ENCODE measurements around the gene LY9. TPM values are rescaled to one million over a fixed set of nuclear protein-coding genes. Genes with fewer than 3 reads are reported as not detected.

LY9 gene
- total RNA-seq, 1 donor from 2014 or later, result 3.2 TPM

DNA sequence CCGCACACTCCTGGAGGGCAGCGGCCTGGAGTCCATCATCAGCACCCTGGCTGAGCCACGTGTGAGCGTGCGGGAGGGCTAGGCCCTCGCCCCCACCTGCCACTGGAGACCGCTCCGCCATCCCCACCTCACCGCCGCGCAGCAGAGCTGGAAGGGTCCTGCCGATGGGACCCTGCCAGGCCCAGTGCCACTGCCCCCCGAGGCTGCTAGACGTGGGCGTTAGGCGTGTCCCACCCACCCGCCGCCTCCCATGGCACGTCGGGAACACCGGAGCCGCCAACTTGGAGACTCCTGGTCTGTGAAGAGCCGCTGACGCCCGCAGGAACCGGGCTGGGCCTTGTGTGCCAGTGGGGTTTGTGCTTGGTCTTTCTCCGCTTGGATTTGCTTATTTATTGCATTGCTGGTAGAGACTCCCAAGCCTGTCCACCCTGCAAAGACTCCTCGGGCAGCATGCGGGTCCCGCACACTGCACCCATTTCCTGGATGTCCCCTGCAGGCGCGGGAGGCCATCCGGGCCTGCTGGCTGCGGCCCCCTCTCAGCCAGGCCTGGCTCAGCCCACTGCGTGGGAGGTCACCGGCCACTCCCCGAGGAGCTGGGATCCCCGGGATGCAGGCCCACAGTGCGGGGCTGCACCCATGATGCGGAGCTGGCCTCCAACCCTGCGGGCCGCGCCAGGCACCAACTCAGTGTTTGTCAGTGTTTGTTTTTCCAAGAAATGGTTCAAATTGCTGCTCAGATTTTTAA is 6.0 kb downstream of the LY9 start:
- DNase-seq (ENCODE audit: low spot score), result no peak

- DNase-seq (ENCODE audit: low spot score), result no peak
Measured at GRCh38 chr1:160806109-160806665, 10.2 kb downstream of the LY9 start.

DNA sequence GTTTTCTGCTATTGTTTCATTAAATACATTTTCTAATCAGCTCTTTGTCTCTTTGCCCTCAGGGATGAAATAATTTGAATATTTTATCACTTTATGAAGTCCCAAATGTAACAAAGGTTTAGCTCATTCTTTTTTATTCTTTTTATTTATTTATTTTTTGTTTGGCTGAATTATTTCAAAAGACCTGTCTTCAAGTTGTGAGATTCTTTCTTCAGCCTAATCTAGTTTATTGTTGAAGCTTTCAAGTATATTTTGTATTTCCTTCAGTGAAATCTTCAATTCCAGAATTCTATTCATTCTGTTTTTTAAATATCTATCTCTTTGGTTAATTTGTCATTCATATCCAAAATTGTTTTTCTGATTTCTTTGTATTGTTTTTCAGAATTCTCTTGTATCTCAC is 10.8 kb downstream of the LY9 start:
- DNase-seq (ENCODE audit: low spot score), result no peak

DNA sequence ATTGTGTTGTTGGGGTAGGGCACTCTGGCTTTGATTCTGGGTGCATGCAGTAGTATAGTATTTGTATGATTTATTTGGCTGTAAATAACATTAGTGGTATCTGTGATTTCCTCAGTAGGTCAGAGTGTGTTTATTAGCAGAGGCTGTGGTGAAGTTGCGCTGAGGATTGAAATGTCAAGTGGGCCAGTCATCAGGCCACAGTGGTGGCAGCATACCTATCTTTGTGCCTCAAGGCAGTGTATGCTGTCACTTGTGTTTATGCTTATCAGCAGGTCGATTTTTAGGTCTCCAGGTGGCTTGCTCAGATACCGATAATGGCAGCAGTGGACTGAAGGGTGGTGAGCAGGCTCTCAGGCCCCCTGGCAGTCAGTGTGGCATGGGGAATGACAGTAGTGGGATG is 11.3 kb downstream of the LY9 start:
- DNase-seq (ENCODE audit: low spot score), result no peak

- DNase-seq (ENCODE audit: low spot score), result no peak
Measured at GRCh38 chr1:160807738-160808137, 11.8 kb downstream of the LY9 start.

- no peak for DNase-seq (ENCODE audit: low spot score)
Measured at GRCh38 chr1:160808289-160808688, 12.3 kb downstream of the LY9 start.

GRCh38 chr1:160810486-160810885 is 14.5 kb downstream of the LY9 start:
- DNase-seq (ENCODE audit: low spot score), result no peak

GRCh38 chr1:160811147-160811546 is 15.2 kb downstream of the LY9 start:
- no peak for DNase-seq (ENCODE audit: low spot score)

GRCh38 chr1:160813215-160813614 is 17.2 kb downstream of the LY9 start:
- no peak for DNase-seq (ENCODE audit: low spot score)

DNA sequence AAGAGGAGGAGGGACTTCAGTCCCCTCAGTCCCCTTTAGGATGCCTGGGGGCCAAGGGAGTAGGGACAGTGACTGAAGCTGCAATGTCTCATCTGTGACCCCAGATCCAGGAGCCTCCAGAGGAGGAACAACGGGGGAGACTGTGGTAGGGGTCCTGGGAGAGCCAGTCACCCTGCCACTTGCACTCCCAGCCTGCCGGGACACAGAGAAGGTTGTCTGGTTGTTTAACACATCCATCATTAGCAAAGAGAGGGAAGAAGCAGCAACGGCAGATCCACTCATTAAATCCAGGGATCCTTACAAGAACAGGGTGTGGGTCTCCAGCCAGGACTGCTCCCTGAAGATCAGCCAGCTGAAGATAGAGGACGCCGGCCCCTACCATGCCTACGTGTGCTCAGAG is 18.3 kb downstream of the LY9 start:
- no peak for DNase-seq (ENCODE audit: low spot score)

GRCh38 chr1:160814856-160815255 is 18.9 kb downstream of the LY9 start:
- no peak for DNase-seq (ENCODE audit: low spot score)

DNA sequence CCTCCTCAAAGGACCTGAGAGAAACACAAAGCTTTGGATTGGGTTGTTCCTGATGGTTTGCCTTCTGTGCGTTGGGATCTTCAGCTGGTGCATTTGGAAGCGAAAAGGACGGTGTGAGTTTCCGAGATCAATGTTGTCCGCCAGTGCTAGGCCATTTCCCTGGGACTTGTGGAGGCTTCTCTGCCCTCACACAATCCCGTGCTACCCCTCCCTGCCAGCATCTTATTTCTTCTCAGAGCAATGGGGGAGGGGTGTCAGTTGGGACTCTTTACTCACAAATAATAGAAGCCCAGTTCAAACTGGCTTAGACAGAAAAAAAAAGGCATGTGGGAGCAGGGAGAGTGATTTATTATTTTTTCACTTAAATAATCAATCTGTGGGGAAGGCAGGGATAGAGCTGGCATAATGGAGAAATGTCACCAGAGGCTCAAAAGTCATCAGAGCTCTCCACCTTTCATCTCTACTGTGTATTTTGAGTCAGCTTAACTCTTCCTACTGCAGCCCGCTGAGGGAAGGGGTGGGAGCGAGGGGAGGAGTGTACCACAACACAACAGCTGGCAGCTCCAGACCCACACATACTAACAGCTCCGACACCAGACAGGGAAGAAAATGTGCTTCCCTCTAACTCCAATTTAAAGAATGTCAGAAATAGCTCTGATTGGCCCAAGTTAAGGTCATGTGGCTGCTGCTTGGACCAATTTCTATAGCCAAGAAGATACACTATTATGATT is 22.4 kb downstream of the LY9 start:
- no peak for DNase-seq (ENCODE audit: low spot score)

DNA sequence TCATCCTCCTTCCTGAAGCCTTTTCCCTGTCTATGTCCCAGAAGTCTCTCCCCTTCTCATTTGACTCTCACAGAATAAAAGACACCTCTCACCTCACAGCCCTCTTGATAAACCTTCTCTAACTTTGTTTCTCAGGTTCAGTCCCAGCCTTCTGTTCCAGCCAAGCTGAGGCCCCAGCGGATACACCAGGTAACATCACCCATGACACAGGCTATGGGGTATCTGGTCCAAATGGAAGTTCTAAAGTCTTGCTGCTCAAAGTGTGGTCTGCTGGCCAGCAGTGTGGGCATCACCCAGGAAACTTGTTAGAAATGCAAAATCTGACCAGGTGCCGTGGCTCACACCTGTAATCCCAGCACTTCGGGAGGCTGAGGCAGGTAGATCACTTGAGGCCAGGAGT is 23.2 kb downstream of the LY9 start:
- no peak for DNase-seq (ENCODE audit: low spot score)

- DNase-seq (ENCODE audit: low spot score), result no peak
Measured at GRCh38 chr1:160821627-160822026, 25.7 kb downstream of the LY9 start.

GRCh38 chr1:160823296-160823695 is 27.3 kb downstream of the LY9 start:
- no peak for DNase-seq (ENCODE audit: low spot score)

- DNase-seq (ENCODE audit: low spot score), result no peak
Measured at GRCh38 chr1:160826546-160826945, 30.6 kb downstream of the LY9 start.

GRCh38 chr1:160827418-160827817 is 31.4 kb downstream of the LY9 start:
- DNase-seq (ENCODE audit: low spot score), result no peak

- no peak for DNase-seq (ENCODE audit: low spot score)
Measured at GRCh38 chr1:160829766-160830165, 33.8 kb downstream of the LY9 start.

DNA sequence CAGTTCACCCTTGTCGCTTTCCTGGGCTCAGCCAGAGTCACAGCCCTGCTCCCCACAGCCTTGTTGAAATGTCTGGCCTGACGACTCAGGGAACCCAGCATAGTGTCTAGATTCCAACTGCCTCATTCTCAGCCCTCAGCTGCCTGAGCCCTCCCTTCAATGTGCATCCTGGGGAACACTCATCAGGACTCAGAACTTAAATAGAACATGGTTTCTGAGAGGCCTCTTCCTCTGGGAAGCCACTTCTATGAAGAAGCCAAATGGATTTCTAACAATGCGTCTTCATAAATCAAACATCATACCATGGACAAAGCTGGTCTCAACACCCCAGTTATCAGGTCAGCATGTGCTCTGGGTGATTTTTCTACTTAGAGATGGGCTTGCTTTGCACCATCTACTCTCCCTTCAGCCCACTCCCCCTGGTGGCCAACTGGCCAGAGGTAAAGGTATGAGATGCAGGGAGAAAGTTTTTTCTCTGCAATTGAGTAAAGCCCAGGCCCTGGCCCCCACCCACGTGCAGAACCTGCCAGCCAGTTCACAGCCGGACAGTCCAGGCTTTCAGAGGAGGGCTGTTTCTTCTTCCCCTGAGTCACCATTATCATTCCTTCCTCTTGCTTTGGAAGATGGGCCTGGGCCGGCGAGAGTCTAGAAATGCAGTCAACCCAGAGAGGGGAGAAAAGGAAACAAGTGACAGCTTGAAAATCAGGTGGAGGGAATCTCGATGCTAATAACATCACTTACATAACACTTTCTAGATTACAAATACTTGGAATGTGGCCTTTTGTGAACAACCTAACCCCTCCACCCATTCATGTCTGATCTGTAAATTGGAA is 34.6 kb downstream of the LY9 start:
- DNase-seq (ENCODE audit: low spot score), result peak; percentile 65

DNA sequence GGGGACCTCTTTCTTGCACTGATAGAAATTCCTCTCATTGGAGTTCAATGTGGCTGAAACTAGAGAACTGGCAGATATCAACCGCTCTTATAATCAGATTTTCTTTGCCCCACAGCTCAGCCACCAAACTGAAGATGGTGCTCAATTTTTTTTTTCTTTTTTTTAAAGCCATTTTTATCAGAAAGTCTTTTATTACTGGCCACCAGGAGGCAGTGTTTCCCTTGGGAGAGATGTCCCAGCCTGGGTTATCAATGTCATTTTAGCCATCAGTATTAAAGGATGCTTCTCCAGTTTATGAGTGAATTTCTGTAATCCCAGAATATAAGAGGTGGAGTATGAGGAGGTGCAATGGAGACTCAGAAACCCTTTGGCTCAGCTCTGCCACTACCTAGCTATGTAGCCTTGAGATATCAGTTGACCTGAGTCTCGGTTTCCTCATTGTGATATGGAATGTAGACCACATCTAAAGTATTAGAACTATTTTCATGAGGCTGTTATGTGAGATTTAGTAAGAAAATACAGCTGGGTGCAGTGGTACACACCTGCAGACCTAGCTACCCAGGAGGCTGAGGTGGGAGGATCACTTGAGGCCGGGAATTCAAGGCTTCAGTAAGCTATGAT is 39.1 kb downstream of the LY9 start:
- no peak for DNase-seq (ENCODE audit: low spot score)

DNA sequence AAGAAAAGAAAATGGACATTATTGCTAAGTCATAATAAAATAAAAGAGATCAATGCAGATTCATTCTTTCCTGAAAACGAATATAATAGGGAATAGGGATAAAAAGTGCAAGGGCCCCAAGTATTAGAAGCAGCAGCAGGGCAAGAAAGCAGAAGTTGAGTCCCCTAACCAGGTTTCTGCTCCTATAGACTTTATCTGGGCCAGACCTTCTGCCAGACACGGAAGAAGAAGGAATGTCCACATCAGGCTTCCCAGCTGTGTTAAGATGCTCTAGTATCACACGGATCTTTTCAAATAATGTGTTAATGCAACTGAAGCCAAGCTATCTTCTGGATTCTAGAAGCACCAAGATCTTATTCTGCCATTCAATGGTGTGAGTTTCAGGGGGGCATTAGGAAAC is 39.8 kb downstream of the LY9 start:
- DNase-seq (ENCODE audit: low spot score), result no peak

DNA sequence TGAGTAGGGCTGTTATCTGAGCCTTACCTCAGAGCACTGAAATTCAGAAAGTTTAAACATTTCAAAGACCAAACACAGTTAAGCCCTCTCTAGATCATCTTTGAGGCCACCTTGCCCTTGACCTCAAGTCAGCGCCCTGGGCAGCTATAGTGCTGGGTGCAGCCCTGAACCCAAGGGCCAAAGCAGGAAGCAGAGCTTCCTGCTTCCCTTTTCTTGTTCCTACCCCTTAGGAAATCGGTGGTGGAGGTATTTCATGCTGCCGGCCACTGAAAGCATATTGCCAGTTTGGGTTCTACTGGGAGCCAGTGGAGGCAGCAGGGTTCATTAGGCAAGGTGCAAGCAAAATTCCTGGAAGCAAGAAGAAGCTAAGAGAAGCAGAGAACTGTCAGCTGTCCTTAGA is 40.6 kb downstream of the LY9 start:
- DNase-seq (ENCODE audit: low spot score), result no peak

All from ureter (tissue), 1 donor.